ENCODE measurements around the gene SRCAP.

The SRCAP gene

DNA sequence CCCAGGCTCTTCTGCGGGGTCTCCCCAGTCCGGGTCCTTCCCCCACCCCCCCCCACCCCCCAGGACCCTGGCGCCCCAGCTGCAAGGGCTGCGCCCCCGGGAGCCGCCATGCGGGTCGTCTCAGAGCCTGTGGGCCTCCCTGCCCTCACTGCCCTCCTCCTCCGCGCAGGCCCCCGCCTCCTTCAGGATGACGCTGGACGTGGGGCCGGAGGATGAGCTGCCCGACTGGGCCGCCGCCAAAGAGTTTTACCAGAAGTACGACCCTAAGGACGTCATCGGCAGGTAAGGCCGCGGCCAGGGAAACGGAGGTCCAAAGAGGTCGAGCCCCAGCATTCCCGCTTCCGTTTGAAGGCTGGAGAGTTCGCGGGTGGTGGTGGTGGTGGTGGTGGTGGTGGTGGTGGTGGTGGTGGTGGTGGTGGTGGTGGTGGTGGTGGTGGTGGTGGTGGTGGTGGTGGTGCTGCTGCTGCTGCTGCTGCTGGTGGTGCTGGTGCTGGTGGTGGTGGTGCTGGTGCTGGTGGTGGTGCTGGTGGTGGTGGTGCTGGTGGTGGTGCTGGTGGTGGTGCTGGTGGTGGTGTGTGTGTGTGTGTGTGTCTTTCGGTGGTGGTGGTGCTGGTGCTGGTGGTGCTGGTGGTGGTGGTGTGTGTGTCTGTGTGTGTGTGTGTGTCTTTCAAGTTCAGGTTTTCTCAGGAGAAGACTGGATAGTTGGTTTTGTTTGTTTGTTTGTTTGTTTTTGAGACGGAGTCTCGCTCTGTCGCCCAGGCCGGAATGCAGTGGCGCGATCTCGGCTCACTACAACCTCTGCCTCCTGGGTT is 49.9 kb downstream of the SRCAP start:
- Histone ChIP-seq H3K36me3 (ENCODE audit: control insufficient read depth in 1 of 2, insufficient read depth in 2 of 2, low read length in 2 of 2) (peaks cover 15 to 26% of the 10 kb centered on the region in 2 donors), H3K9me3 (ENCODE audit: control insufficient read depth in 1 of 2, low read length in 2 of 2) (no peaks in the 10 kb centered on the region)

DNA sequence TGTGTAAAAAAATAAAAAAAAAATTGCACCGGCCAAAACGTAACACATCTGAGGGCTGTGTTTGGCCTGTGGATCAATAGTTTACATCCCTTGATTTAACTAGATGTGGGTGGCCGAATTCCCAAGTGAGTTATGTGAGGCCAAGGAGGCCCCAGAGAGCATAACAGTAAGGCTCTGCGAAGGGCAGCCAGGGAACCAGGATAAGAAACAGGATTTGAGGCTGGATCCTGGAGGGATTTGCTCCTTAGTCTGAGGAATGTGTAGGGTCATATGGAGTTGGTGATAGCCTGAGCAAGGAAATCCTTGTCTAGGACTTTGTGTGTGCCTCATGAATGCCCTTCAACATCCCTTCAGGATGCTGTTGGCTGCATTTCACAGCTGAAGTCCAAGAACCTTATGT is 51.2 kb downstream of the SRCAP start:
- H3K27me3 ChIP-seq (ENCODE audit: low read depth, low read length): no peaks in the 10 kb centered on the region
- peaks cover 23 to 33% of the 10 kb centered on the region in 2 donors for H3K36me3 ChIP-seq (ENCODE audit: control insufficient read depth in 1 of 2, insufficient read depth in 2 of 2, low read length in 2 of 2)
- H3K9me3 ChIP-seq (ENCODE audit: control insufficient read depth in 1 of 2, low read length in 2 of 2): no peaks in the 10 kb centered on the region
- peaks cover 0 to 12% of the 10 kb centered on the region in 2 donors for H3K4me1 ChIP-seq (ENCODE audit: control insufficient read depth in 1 of 2, insufficient read depth in 2 of 2, low read length in 2 of 2)
- no peak overlapping the region for H3K4me3 ChIP-seq (ENCODE audit: low read depth in 1 of 2, low read length in 2 of 2)
- H3K27ac ChIP-seq (ENCODE audit: low read length): no peak overlapping the region

More for the DNA sequence above, 49.9 kb downstream of the SRCAP start:
- Histone ChIP-seq H3K27me3 (ENCODE audit: low read depth, low read length) (no peaks in the 10 kb centered on the region), H3K4me1 (ENCODE audit: control insufficient read depth in 1 of 2, insufficient read depth in 2 of 2, low read length in 2 of 2) (peaks cover 0 to 12% of the 10 kb centered on the region in 2 donors), H3K4me3 (ENCODE audit: low read depth in 1 of 2, low read length in 2 of 2) (peak overlapping the region; percentile 43 to 66), H3K27ac (ENCODE audit: low read length) (no peak overlapping the region)

DNA sequence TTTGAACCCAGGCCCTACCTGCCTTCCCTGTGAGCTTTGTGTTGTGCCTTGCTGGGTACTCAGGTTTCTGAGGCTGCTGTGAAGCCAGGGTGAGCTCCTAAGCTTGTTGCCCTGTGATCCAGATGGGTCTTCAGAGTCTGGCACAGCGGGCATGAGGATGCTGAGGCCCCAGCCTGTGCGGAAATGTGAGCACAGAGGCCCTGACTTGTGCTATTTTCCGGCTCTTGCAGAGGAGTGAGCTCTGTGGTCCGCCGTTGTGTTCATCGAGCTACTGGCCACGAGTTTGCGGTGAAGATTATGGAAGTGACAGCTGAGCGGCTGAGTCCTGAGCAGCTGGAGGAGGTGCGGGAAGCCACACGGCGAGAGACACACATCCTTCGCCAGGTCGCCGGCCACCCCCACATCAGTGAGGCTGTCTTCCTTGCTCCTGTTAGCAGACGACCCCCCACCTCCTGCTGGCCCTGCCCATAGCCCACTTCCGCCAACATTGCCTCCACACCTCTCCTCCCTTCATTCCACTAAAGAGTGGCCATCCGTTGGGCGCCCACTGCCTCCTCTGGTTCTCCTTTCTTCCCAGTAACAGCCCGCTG is 52.0 kb downstream of the SRCAP start:
- peaks cover 23 to 40% of the 10 kb centered on the region in 2 donors for H3K36me3 ChIP-seq (ENCODE audit: control insufficient read depth in 1 of 2, insufficient read depth in 2 of 2, low read length in 2 of 2)
- no peak overlapping the region for H3K4me3 ChIP-seq (ENCODE audit: low read depth in 1 of 2, low read length in 2 of 2)
- no peak overlapping the region for H3K27ac ChIP-seq (ENCODE audit: low read length)
- no peaks in the 10 kb centered on the region for H3K9me3 ChIP-seq (ENCODE audit: control insufficient read depth in 1 of 2, low read length in 2 of 2)
- H3K4me1 ChIP-seq (ENCODE audit: control insufficient read depth in 1 of 2, insufficient read depth in 2 of 2, low read length in 2 of 2): peaks cover 0 to 12% of the 10 kb centered on the region in 2 donors
- H3K27me3 ChIP-seq (ENCODE audit: low read depth, low read length): no peaks in the 10 kb centered on the region

DNA sequence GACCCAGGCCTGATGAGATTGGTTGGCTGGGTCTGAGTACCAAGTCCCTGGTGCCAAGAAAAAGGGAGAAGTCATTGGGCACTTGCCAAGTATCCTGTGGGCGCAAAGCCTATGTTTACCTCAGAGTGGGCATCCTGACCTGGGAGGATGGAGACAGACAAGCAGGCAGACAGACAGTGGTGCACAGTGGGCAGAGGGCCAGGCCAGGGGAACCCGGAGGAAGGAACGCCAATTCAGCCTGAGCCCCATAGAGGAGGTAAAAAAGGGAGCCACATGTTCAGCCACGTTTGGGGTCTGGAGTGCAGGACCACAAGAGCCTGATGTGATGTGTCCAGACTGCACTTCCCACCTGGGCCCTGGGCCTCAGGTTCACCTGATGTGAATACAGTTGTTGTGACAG is 54.6 kb downstream of the SRCAP start:
- peaks cover 32 to 56% of the 10 kb centered on the region in 2 donors for H3K36me3 ChIP-seq (ENCODE audit: control insufficient read depth in 1 of 2, insufficient read depth in 2 of 2, low read length in 2 of 2)
- no peaks in the 10 kb centered on the region for H3K27me3 ChIP-seq (ENCODE audit: low read depth, low read length)

DNA sequence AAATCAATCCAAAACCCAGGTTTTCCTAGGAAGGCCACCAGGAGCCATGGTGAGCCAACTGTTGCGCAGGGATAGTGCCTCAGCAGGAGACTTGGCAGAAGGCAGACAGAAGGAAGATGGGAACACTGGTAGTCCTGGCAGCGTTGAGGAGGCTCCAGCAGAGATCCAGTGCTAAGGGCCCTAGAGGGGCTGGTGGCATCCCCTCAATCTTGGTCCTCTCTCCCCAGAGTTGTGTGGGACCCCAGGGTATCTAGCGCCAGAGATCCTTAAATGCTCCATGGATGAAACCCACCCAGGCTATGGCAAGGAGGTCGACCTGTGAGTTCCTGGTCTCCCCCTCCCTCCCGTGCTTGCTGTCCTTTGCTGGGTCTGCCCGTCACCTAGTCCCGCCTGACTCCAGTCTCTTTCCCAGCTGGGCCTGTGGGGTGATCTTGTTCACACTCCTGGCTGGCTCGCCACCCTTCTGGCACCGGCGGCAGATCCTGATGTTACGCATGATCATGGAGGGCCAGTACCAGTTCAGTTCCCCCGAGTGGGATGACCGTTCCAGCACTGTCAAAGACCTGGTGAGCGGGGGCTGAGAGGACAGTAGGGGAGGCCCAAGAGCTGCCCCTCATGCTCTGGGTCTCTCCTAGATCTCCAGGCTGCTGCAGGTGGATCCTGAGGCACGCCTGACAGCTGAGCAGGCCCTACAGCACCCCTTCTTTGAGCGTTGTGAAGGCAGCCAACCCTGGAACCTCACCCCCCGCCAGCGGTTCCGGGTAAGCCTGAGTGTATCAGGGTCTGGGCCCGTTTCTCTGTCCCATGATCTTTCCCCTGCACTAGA is 57.2 kb downstream of the SRCAP start:
- peaks cover 32 to 48% of the 10 kb centered on the region in 2 donors for H3K36me3 ChIP-seq (ENCODE audit: control insufficient read depth in 1 of 2, insufficient read depth in 2 of 2, low read length in 2 of 2)
- no peak overlapping the region for H3K4me3 ChIP-seq (ENCODE audit: low read depth in 1 of 2, low read length in 2 of 2)

More for the DNA sequence above, 54.6 kb downstream of the SRCAP start:
- H3K27ac ChIP-seq (ENCODE audit: low read length): no peak overlapping the region
- H3K4me1 ChIP-seq (ENCODE audit: control insufficient read depth in 1 of 2, insufficient read depth in 2 of 2, low read length in 2 of 2): peaks cover 0 to 6% of the 10 kb centered on the region in 2 donors
- no peaks in the 10 kb centered on the region for H3K9me3 ChIP-seq (ENCODE audit: control insufficient read depth in 1 of 2, low read length in 2 of 2)
- H3K4me3 ChIP-seq (ENCODE audit: low read depth in 1 of 2, low read length in 2 of 2): no peak overlapping the region

DNA sequence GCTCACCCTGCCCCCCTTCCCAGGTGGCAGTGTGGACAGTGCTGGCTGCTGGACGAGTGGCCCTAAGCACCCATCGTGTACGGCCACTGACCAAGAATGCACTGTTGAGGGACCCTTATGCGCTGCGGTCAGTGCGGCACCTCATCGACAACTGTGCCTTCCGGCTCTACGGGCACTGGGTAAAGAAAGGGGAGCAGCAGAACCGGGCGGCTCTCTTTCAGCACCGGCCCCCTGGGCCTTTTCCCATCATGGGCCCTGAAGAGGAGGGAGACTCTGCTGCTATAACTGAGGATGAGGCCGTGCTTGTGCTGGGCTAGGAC is 57.8 kb downstream of the SRCAP start:
- peaks cover 0 to 6% of the 10 kb centered on the region in 2 donors for H3K4me1 ChIP-seq (ENCODE audit: control insufficient read depth in 1 of 2, insufficient read depth in 2 of 2, low read length in 2 of 2)
- H3K36me3 ChIP-seq (ENCODE audit: control insufficient read depth in 1 of 2, insufficient read depth in 2 of 2, low read length in 2 of 2): peaks cover 28 to 43% of the 10 kb centered on the region in 2 donors
- H3K4me3 ChIP-seq (ENCODE audit: low read depth in 1 of 2, low read length in 2 of 2): no peak overlapping the region
- no peak overlapping the region for H3K27ac ChIP-seq (ENCODE audit: low read length)
- no peaks in the 10 kb centered on the region for H3K9me3 ChIP-seq (ENCODE audit: control insufficient read depth in 1 of 2, low read length in 2 of 2)
- no peaks in the 10 kb centered on the region for H3K27me3 ChIP-seq (ENCODE audit: low read depth, low read length)

More for the DNA sequence above, 57.2 kb downstream of the SRCAP start:
- Histone ChIP-seq H3K9me3 (ENCODE audit: control insufficient read depth in 1 of 2, low read length in 2 of 2) (no peaks in the 10 kb centered on the region), H3K27me3 (ENCODE audit: low read depth, low read length) (no peaks in the 10 kb centered on the region), H3K4me1 (ENCODE audit: control insufficient read depth in 1 of 2, insufficient read depth in 2 of 2, low read length in 2 of 2) (peaks cover 0 to 4% of the 10 kb centered on the region in 2 donors), H3K27ac (ENCODE audit: low read length) (no peak overlapping the region)

DNA sequence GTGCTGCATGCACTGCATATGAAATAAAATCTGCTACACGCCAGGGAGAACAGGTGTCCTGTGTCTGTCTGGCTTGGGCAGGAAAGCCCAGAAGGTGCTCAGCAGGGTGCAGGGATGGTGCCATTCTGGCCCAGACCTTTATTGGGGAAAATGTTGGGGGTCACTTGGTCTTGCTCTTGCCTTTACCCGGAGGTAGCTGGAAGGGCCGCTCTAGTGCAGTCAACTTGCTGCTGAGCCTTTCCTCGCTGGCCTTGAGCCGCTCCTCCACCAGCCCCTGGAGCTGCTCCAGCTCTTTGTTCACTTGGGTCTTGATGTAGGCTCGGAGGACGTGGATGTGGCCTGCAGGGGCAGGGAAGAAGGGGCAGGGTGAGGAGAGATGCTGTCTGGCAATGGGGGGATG is 58.3 kb downstream of the SRCAP start:
- H3K27ac ChIP-seq (ENCODE audit: low read length): no peak overlapping the region
- no peak overlapping the region for H3K4me3 ChIP-seq (ENCODE audit: low read depth in 1 of 2, low read length in 2 of 2)
- H3K9me3 ChIP-seq (ENCODE audit: control insufficient read depth in 1 of 2, low read length in 2 of 2): no peaks in the 10 kb centered on the region
- H3K4me1 ChIP-seq (ENCODE audit: control insufficient read depth in 1 of 2, insufficient read depth in 2 of 2, low read length in 2 of 2): peaks cover 0 to 6% of the 10 kb centered on the region in 2 donors
- H3K27me3 ChIP-seq (ENCODE audit: low read depth, low read length): no peaks in the 10 kb centered on the region
- H3K36me3 ChIP-seq (ENCODE audit: control insufficient read depth in 1 of 2, insufficient read depth in 2 of 2, low read length in 2 of 2): peaks cover 28 to 42% of the 10 kb centered on the region in 2 donors

DNA sequence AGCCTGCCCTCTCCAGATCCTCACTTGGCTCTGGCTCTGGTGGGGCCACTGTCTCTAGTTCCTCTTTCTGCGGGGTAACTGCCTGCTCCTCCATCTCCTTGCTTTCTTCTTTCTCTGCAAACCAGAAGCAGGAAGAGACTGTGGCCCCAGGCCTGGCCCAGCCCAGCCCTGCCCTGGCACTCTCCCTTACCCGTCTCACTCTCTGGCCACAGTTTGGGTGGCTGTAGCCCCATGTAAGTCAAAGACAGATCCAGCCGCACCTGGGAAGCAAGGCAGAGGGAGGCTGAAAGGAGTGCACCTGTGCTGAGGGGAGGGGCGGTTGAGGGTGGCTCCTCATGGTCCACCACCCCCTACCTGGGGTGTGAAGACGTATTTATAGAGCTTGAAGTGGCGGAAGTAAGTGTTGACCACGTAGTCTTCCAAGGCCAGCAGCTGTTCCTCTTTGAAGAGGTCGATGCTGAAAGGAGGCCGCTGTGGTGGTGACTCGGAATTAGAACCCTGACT is 60.1 kb downstream of the SRCAP start:
- H3K27ac ChIP-seq (ENCODE audit: low read length): peak overlapping the region; percentile 20
- no peaks in the 10 kb centered on the region for H3K9me3 ChIP-seq (ENCODE audit: control insufficient read depth in 1 of 2, low read length in 2 of 2)
- no peak overlapping the region for H3K4me3 ChIP-seq (ENCODE audit: low read depth in 1 of 2, low read length in 2 of 2)
- peaks cover 18 to 41% of the 10 kb centered on the region in 2 donors for H3K36me3 ChIP-seq (ENCODE audit: control insufficient read depth in 1 of 2, insufficient read depth in 2 of 2, low read length in 2 of 2)
- peaks cover 9 to 23% of the 10 kb centered on the region in 2 donors for H3K4me1 ChIP-seq (ENCODE audit: control insufficient read depth in 1 of 2, insufficient read depth in 2 of 2, low read length in 2 of 2)
- no peaks in the 10 kb centered on the region for H3K27me3 ChIP-seq (ENCODE audit: low read depth, low read length)

DNA sequence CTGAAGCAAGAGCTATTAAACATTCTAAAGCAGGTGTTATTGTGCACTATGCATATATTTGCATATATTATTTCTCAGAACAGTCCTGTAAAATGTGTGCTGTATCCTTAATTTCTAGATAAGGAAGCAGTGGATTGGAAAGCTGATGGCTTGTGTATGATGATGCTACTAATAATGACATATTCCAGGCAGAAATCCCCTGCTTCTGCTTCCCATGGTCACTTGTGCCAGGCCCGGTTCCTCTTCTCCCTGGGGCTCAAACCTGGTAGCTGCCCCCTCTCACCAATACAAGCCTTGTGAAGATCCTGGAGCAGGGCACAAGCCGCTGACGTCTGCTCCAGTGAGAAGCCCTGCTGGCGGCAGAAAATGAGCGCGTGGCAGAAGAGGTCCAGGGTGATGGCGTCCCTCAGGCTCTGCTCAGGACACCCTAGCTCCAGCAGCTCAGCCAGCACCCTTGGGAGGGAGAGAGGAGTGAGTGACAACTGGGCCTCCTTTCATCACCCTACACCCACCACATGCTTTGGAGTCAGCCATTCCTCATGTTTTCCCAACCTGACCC is 61.1 kb downstream of the SRCAP start:
- Histone ChIP-seq H3K36me3 (ENCODE audit: control insufficient read depth in 1 of 2, insufficient read depth in 2 of 2, low read length in 2 of 2) (peaks cover 21 to 46% of the 10 kb centered on the region in 2 donors), H3K4me1 (ENCODE audit: control insufficient read depth in 1 of 2, insufficient read depth in 2 of 2, low read length in 2 of 2) (peaks cover 9 to 26% of the 10 kb centered on the region in 2 donors), H3K27me3 (ENCODE audit: low read depth, low read length) (no peaks in the 10 kb centered on the region), H3K27ac (ENCODE audit: low read length) (no peak overlapping the region), H3K9me3 (ENCODE audit: control insufficient read depth in 1 of 2, low read length in 2 of 2) (no peaks in the 10 kb centered on the region), H3K4me3 (ENCODE audit: low read depth in 1 of 2, low read length in 2 of 2) (no peak overlapping the region)

DNA sequence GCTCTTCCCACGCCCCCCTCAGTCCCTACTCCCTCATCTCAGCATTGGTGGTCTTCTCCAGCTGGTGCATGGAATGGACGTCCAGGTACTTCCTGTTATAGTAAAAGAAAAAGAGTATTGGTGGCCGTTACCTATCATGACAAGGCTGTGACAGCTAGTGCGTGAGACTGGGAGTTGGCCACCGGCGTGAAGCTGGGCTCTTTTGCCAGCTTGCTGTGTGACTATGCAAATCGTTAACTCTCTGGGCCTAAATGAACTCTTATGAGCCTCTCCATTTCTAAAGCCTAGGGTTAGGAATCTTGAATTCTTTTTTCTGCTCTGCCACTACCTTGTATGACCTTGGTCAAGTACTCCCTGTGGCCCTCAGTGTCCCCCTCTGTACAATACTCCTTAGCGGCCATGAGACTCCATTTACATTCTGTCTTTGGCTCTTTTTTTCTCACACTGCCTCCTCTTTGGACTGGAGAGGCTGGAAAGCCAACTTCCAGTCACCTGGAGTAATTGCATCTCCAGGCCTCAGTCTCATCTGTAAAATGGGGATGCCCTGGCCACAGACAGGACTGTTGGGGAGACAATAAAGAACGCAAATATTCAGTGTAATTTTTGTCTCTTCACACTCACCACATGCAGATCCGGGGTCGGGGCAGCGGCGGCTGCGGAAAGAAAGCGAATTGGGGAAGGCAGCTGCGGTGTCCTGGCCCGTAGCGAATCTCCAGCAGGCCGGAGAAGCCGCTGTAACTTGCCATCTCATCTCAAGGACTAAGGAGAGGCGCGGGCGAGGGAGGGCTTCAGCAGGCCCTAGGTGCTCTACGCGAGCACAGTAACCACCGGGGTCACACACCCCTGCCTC is 61.8 kb downstream of the SRCAP start:
- H3K4me1 ChIP-seq (ENCODE audit: control insufficient read depth in 1 of 2, insufficient read depth in 2 of 2, low read length in 2 of 2): peaks cover 9 to 26% of the 10 kb centered on the region in 2 donors
- H3K9me3 ChIP-seq (ENCODE audit: control insufficient read depth in 1 of 2, low read length in 2 of 2): no peaks in the 10 kb centered on the region
- peaks cover 28 to 46% of the 10 kb centered on the region in 2 donors for H3K36me3 ChIP-seq (ENCODE audit: control insufficient read depth in 1 of 2, insufficient read depth in 2 of 2, low read length in 2 of 2)
- H3K27ac ChIP-seq (ENCODE audit: low read length): no peak overlapping the region
- H3K4me3 ChIP-seq (ENCODE audit: low read depth in 1 of 2, low read length in 2 of 2): peak overlapping the region; percentile 93 to 95
- H3K27me3 ChIP-seq (ENCODE audit: low read depth, low read length): no peaks in the 10 kb centered on the region

Data from muscle layer of duodenum (tissue), 2 donors.